Smooth muscle cell (in vitro differentiated cells): ENCODE measurements around the gene CDC14A. TPM values are rescaled to one million over a fixed set of nuclear protein-coding genes. Genes with fewer than 3 reads are reported as not detected.

Experiments used
- DNase-seq: peaks from one replicate; lab custom pipeline; 2025; ENCODE audit not compliant: unreplicated experiment; lab: John Stamatoyannopoulos, UW
- H2AFZ ChIP-seq: fragments of 200-600 bp; sonication (generic); 2 replicates; pipeline ENCODE4 v1.6.0; 2016; ENCODE audit warnings: antibody characterized with exemption, low read depth, mild to moderate bottlenecking
- H3F3A ChIP-seq: fragments of 200-600 bp; sonication (generic); 2 replicates; pipeline ENCODE4 v1.6.0; 2017; ENCODE audit warnings: antibody characterized with exemption, low read depth
- H3K27ac ChIP-seq: fragments of 200-600 bp; sonication (generic); 2 replicates; pipeline ENCODE4 v1.5.1; 2016; ENCODE audit warnings: low read depth, mild to moderate bottlenecking
- H3K27me3 ChIP-seq: fragments of 200-600 bp; sonication (generic); 2 replicates; pipeline ENCODE4 v1.6.1; 2016; ENCODE audit warnings: low read depth, mild to moderate bottlenecking
- H3K36me3 ChIP-seq: fragments of 200-600 bp; sonication (generic); 2 replicates; pipeline ENCODE4 v1.5.1; 2016; ENCODE audit warnings: low read depth
- H3K4me1 ChIP-seq: fragments of 200-600 bp; sonication (generic); 2 replicates; pipeline ENCODE4 v1.5.1; 2016; ENCODE audit warnings: low read depth
- H3K4me2 ChIP-seq: fragments of 200-600 bp; sonication (generic); 2 replicates; pipeline ENCODE4 v1.6.0; 2016; ENCODE audit warnings: mild to moderate bottlenecking
- H3K4me3 ChIP-seq: fragments of 200-600 bp; sonication (generic); 2 replicates; pipeline ENCODE4 v1.5.1; 2016; ENCODE audit warnings: mild to moderate bottlenecking
- H3K79me2 ChIP-seq: fragments of 200-600 bp; sonication (generic); 2 replicates; pipeline ENCODE4 v1.6.0; 2016; ENCODE audit warnings: low read depth, mild to moderate bottlenecking
- H3K9ac ChIP-seq: fragments of 200-600 bp; sonication (generic); 2 replicates; pipeline ENCODE4 v1.6.0; 2016; ENCODE audit warnings: low read depth
- H3K9me3 ChIP-seq: fragments of 200-600 bp; sonication (generic); replicated peaks from 2 replicates; pipeline ENCODE4 v1.5.1; 2016; ENCODE audit warnings: low read depth
- H4K20me1 ChIP-seq: fragments of 200-600 bp; sonication (generic); 2 replicates; pipeline ENCODE4 v1.6.0; 2016; ENCODE audit warnings: low read depth
- CTCF ChIP-seq: fragments of 200-600 bp; sonication (generic); IDR thresholded peaks from 2 replicates; pipeline ENCODE4 v1.5.1; 2017; ENCODE audit warnings: borderline replicate concordance, mild to moderate bottlenecking, antibody characterized with exemption; ENCODE audit not compliant: insufficient read depth, poor library complexity, severe bottlenecking
- WGBS: methylation state at CpG from one replicate; pipeline ENCODE4 v1.1.7; 2016; ENCODE audit warnings: low lambda C conversion rate; 5-methylcytosine and 5-hydroxymethylcytosine counted together
- polyA plus RNA-seq: library from polyadenylated mRNA; unstranded; fragments of >200 nt; fragmentation: Nextera tagmentation; extraction: Ambion mirVana; gene quantifications from 2 replicates; pipeline ENCODE4 v1.2.1, GENCODE V29; 2016
- total RNA-seq: library from RNA; depleted of rRNA; stranded (reverse); fragments of >200 nt; gene quantifications from 2 replicates; pipeline ENCODE4 v1.2.3, GENCODE V29; 2014

Gene CDC14A
- total and polyA plus RNA-seq, 2 experiments from 2014 or later = 2.8 to 15.9 TPM

GRCh38 chr1:100479620-100480338 is 127.5 kb downstream of the CDC14A start:
- Histone ChIP-seq H4K20me1 (no peaks in the 10 kb centered on the region), H3K27ac (no peak overlapping the region), H3K4me3 (no peak overlapping the region), H2AFZ (no peak overlapping the region), H3K4me1 (no peaks in the 10 kb centered on the region), H3K9ac (no peak overlapping the region), H3K36me3 (no peaks in the 10 kb centered on the region), H3K4me2 (no peak overlapping the region), H3K27me3 (no peaks in the 10 kb centered on the region), H3K9me3 (no peaks in the 10 kb centered on the region), H3K79me2 (no peaks in the 10 kb centered on the region), H3F3A (no peaks in the 10 kb centered on the region)
- no peak for DNase-seq
- WGBS = 100% methylated on average over 1 of the region's 1 CpG
- no peak for TF ChIP-seq CTCF

GRCh38 chr1:100481303-100481702 is 129.0 kb downstream of the CDC14A start:
- Histone ChIP-seq H3K79me2 (no peaks in the 10 kb centered on the region), H2AFZ (no peak overlapping the region), H3K4me1 (no peaks in the 10 kb centered on the region), H3K27ac (no peak overlapping the region), H3K9ac (no peak overlapping the region), H3K36me3 (no peaks in the 10 kb centered on the region), H3F3A (no peaks in the 10 kb centered on the region), H3K27me3 (no peaks in the 10 kb centered on the region), H3K4me3 (no peak overlapping the region), H3K9me3 (no peaks in the 10 kb centered on the region), H4K20me1 (no peaks in the 10 kb centered on the region), H3K4me2 (no peak overlapping the region)
- 92% methylated on average over 2 of the region's 2 CpGs for WGBS
- TF ChIP-seq CTCF = no peak
- no peak for DNase-seq

- H3K27ac ChIP-seq = no peak overlapping the region
- H3K36me3 ChIP-seq = no peaks in the 10 kb centered on the region
- no peak overlapping the region for H2AFZ ChIP-seq
- DNase-seq = no peak
- no peaks in the 10 kb centered on the region for H3K4me1 ChIP-seq
- no peaks in the 10 kb centered on the region for H3K79me2 ChIP-seq
- no peak overlapping the region for H3K4me2 ChIP-seq
- no peak for TF ChIP-seq CTCF
- no peaks in the 10 kb centered on the region for H3F3A ChIP-seq
- no peaks in the 10 kb centered on the region for H3K9me3 ChIP-seq
- no peak overlapping the region for H3K4me3 ChIP-seq
- H3K9ac ChIP-seq = no peak overlapping the region
- H3K27me3 ChIP-seq = no peaks in the 10 kb centered on the region
- no peaks in the 10 kb centered on the region for H4K20me1 ChIP-seq
Observed at GRCh38 chr1:100482167-100482566, 129.9 kb downstream of the CDC14A start.

GRCh38 chr1:100482748-100483147 is 130.4 kb downstream of the CDC14A start:
- H3K36me3 ChIP-seq = no peaks in the 10 kb centered on the region
- no peaks in the 10 kb centered on the region for H3K79me2 ChIP-seq
- no peak overlapping the region for H3K4me2 ChIP-seq
- no peaks in the 10 kb centered on the region for H3K27me3 ChIP-seq
- H3F3A ChIP-seq = no peaks in the 10 kb centered on the region
- no peak for DNase-seq
- H2AFZ ChIP-seq = no peak overlapping the region
- no peaks in the 10 kb centered on the region for H3K4me1 ChIP-seq
- H3K4me3 ChIP-seq = no peak overlapping the region
- WGBS = over 99% methylated on average over 5 of the region's 5 CpGs
- H3K9ac ChIP-seq = no peak overlapping the region
- H4K20me1 ChIP-seq = no peaks in the 10 kb centered on the region
- no peak for TF ChIP-seq CTCF
- no peaks in the 10 kb centered on the region for H3K9me3 ChIP-seq
- H3K27ac ChIP-seq = no peak overlapping the region
